Natural killer cell (primary cell): Measurements from ENCODE around the gene SPRR2D. TPM values are rescaled to one million over a fixed set of nuclear protein-coding genes. Genes with fewer than 3 reads are reported as not detected.

Experiments used
- ATAC-seq, 3 donors: fragments of 150-1000 bp in 2 of 3; fragments of 200-7000 bp in 1 of 3; cut with Tn5 transposase; 1 replicate in 1 of 3; 2 replicates in 2 of 3; pipeline ENCODE4 v1.10.0; 2021; ENCODE audit warnings: mild to moderate bottlenecking in 2 of 3, moderate library complexity in 2 of 3
- DNase-seq, 2 donors: peaks; one replicate each; pipeline versions ENCODE4 v3.0.0 to v3.0.0-alpha.2; 2013 to 2021; ENCODE audit warnings: mixed read lengths in 1 of 2
- H3K27ac ChIP-seq: one replicate; pipeline ENCODE4 v1.5.1; 2013; ENCODE audit warnings: mild to moderate bottlenecking, low read length
- H3K27me3 ChIP-seq: one replicate; pipeline ENCODE4 v1.6.1; 2013; ENCODE audit warnings: low read length; ENCODE audit not compliant: control insufficient read depth, insufficient read depth
- H3K36me3 ChIP-seq: one replicate; pipeline ENCODE4 v1.6.1; 2013; ENCODE audit warnings: low read length; ENCODE audit not compliant: control insufficient read depth, insufficient read depth
- H3K4me1 ChIP-seq: one replicate; pipeline ENCODE4 v1.6.1; 2013; ENCODE audit warnings: low read length; ENCODE audit not compliant: control insufficient read depth, insufficient read depth
- H3K4me3 ChIP-seq: one replicate; pipeline ENCODE4 v1.5.1; 2013; ENCODE audit warnings: low read length
- H3K9me3 ChIP-seq: one replicate; pipeline ENCODE4 v1.6.1; 2013; ENCODE audit warnings: low read length; ENCODE audit not compliant: control insufficient read depth, insufficient read depth
- H3K27ac Mint-ChIP-seq, 2 donors: one replicate each; pipeline ENCODE4 v1.8.0; 2022; ENCODE audit warnings: mild to moderate bottlenecking in 2 of 2, mixed read lengths in 2 of 2, moderate library complexity in 1 of 2
- H3K27me3 Mint-ChIP-seq, 2 donors: one replicate each; pipeline ENCODE4 v1.8.0; 2022; ENCODE audit warnings: low read depth in 2 of 2, mixed read lengths in 2 of 2
- H3K36me3 Mint-ChIP-seq: one replicate; pipeline ENCODE4 v1.8.0; 2022; ENCODE audit warnings: mixed read lengths
- H3K4me1 Mint-ChIP-seq, 2 donors: one replicate each; pipeline ENCODE4 v1.8.0; 2022; ENCODE audit warnings: mixed read lengths in 2 of 2
- H3K4me3 Mint-ChIP-seq: one replicate; pipeline ENCODE4 v1.8.0; 2022; ENCODE audit warnings: mild to moderate bottlenecking, moderate library complexity, mixed read lengths
- H3K9me3 Mint-ChIP-seq, 2 donors: one replicate each; pipeline ENCODE4 v1.8.0; 2022; ENCODE audit warnings: mixed read lengths in 2 of 2
- WGBS: methylation state at CpG from one replicate; pipeline ENCODE4 v1.1.7; 2013; ENCODE audit warnings: missing lambda C conversion rate; ENCODE audit not compliant: insufficient coverage; 5-methylcytosine and 5-hydroxymethylcytosine counted together
- intact Hi-C: fragments of 100-400 bp; cut with micrococcal nuclease; formaldehyde crosslinking; loops from one replicate; pipeline ENCODE4 v1.14.2; 2022
- total RNA-seq, 4 donors: library from RNA; stranded (reverse); fragments of 120-200 nt in 1 of 4; gene quantifications; one replicate each; pipeline versions ENCODE4 v1.2.3 to v1.2.4, GENCODE V29; 2013 to 2022
- TF ChIP-seq, protein P1 (sequence below): fragments of 200-600 bp; IDR thresholded peaks from one replicate; pipeline ENCODE4 v1.8.0; 2022; ENCODE audit warnings: antibody characterized with exemption

Gene SPRR2D
- not detected for total RNA-seq
- not detected for total RNA-seq (2013)

DNA sequence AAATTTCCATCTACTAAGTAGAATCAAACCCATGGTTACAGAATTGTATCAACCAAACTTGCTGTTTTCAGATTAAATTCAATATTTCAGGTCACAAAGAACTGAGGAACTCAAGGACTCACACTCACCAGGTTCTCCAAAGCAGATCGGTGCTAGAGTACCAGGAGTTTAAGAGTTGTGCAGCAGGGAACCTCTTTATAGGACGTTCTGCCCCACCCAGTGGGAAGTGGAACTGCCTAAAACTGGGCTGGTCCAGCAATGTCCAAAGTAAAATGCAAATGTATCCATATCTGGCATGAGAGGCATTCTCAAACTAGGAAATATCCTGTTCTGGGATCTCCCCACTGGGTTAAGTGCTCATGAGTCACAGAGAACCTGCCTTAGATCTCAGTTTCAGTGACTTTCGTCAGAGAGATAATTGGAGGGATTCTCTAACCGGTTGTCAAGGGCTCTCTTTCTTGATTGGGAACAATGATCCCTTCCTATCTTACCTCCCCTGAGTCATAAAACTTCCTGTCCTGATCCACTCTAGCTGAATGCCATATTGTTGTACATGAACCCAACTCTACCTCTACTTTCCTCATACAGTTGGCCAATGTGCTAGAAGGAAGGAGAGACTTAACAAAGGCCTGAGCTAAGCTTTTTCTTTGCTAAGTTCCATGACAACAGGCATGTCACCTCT lies at the start of gene SPRR2D:
SPRR2D (minus strand) TSS at position 171 of the 682 bp plus-strand sequence. CDS start 774 bp downstream, outside the sequence.
- H3K4me1 ChIP-seq = no peaks in the 10 kb centered on the region
- no peak within 1 kb of the TSS for H3K27ac Mint-ChIP-seq
- no peaks in the 10 kb centered on the region for H3K9me3 ChIP-seq
- H3K36me3 ChIP-seq = no peaks in the 10 kb centered on the region
- H3K36me3 Mint-ChIP-seq = no peaks in the 10 kb centered on the region
- no peaks in the 10 kb centered on the region for H3K9me3 Mint-ChIP-seq
- peaks cover 18 to 73% of the 10 kb centered on the region in 2 donors for H3K27me3 Mint-ChIP-seq
- TF ChIP-seq, protein P1, sequence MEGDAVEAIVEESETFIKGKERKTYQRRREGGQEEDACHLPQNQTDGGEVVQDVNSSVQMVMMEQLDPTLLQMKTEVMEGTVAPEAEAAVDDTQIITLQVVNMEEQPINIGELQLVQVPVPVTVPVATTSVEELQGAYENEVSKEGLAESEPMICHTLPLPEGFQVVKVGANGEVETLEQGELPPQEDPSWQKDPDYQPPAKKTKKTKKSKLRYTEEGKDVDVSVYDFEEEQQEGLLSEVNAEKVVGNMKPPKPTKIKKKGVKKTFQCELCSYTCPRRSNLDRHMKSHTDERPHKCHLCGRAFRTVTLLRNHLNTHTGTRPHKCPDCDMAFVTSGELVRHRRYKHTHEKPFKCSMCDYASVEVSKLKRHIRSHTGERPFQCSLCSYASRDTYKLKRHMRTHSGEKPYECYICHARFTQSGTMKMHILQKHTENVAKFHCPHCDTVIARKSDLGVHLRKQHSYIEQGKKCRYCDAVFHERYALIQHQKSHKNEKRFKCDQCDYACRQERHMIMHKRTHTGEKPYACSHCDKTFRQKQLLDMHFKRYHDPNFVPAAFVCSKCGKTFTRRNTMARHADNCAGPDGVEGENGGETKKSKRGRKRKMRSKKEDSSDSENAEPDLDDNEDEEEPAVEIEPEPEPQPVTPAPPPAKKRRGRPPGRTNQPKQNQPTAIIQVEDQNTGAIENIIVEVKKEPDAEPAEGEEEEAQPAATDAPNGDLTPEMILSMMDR = no peak
- H3K27ac ChIP-seq = no peak within 1 kb of the TSS
- 78% methylated on average over 3 of the region's 4 CpGs for WGBS
- ATAC-seq (no peak), DNase-seq (no peak)
- no peaks in the 10 kb centered on the region for H3K4me1 Mint-ChIP-seq
- H3K4me3 ChIP-seq = no peak within 1 kb of the TSS
- intact Hi-C loops = no loop called here
- peaks cover 5% of the 10 kb centered on the region for H3K27me3 ChIP-seq
- H3K4me3 Mint-ChIP-seq = no peak within 1 kb of the TSS

DNA sequence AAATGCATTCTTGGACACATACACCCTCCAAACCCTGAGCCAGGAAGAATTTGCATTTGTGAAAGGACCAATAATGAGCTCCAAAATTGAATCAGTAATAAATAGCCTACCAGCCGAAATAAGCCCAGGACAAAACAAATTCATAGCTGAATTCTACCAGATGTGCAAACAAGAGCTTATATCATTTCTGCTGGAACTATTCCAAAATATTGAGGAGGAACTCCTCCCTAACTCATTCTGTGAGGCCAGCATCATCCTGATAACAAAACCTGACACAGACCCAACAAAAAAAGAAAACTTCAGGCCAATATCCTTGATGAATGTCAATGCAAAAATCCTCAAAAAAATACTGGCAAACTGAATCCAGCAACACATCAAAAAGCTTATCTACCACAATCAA lies 46.7 kb upstream of the SPRR2D start:
- Mint-ChIP-seq H3K27ac (no peak overlapping the region), H3K27me3 (peaks cover 9 to 39% of the 10 kb centered on the region in 2 donors), H3K4me1 (no peaks in the 10 kb centered on the region), H3K36me3 (no peaks in the 10 kb centered on the region), H3K9me3 (no peaks in the 10 kb centered on the region), H3K4me3 (no peak overlapping the region)
- intact Hi-C loops = no loop called here
- Histone ChIP-seq H3K27me3 (no peaks in the 10 kb centered on the region), H3K9me3 (no peaks in the 10 kb centered on the region), H3K36me3 (no peaks in the 10 kb centered on the region), H3K4me1 (no peaks in the 10 kb centered on the region), H3K27ac (no peak overlapping the region), H3K4me3 (no peak overlapping the region)
- TF ChIP-seq, protein P1 = no peak
- DNase-seq (no peak), ATAC-seq (no peak)
- WGBS = 74% methylated on average over 1 of the region's 1 CpG

DNA sequence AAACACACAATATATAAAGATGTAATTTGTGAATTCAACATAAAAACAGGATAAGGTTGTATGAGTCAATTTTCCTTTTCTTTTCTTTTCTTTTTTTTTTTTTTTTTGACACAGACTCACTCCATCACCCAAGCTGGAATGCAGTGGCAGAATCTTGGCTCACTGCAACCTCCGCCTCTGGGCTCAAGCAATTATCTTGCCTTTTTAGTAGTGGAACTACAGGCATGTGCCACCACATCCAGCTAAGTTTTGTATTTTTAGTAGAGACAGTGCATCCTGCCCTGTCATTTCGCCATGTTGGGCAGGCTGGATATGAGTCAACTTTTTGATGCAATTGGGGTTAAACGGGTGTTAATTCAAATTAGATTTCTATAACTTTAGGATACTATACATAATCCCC lies 40.8 kb upstream of the SPRR2D start:
- no peaks in the 10 kb centered on the region for H3K36me3 Mint-ChIP-seq
- ATAC-seq (no peak), DNase-seq (no peak)
- Histone ChIP-seq H3K36me3 (no peaks in the 10 kb centered on the region), H3K9me3 (no peaks in the 10 kb centered on the region), H3K27me3 (no peaks in the 10 kb centered on the region), H3K4me3 (no peak overlapping the region), H3K4me1 (no peaks in the 10 kb centered on the region), H3K27ac (no peak overlapping the region)
- TF ChIP-seq, protein P1 = no peak
- peaks cover 6 to 25% of the 10 kb centered on the region in 2 donors for H3K27me3 Mint-ChIP-seq
- WGBS = 94% methylated on average over 2 of the region's 3 CpGs
- H3K4me1 Mint-ChIP-seq = no peaks in the 10 kb centered on the region
- H3K9me3 Mint-ChIP-seq = no peaks in the 10 kb centered on the region
- H3K4me3 Mint-ChIP-seq = no peak overlapping the region
- H3K27ac Mint-ChIP-seq = no peak overlapping the region
- intact Hi-C loops = no loop called here
